Measurements from ENCODE around the gene S1PR5. TPM values are rescaled to one million over a fixed set of nuclear protein-coding genes. Genes with fewer than 3 reads are reported as not detected.
A peak's percentile ranks its signal among the peaks of the same experiment; 100 is the strongest.

The S1PR5 gene
- total and polyA plus RNA-seq, 9 of the 15 experiments (the other 6 are each of a cell fraction or from before 2014, with no cell fraction given), result 0.03 to 0.54 (median 0.35) TPM; not detected in 4

- TF ChIP-seq MED1 (CRISPR knock-in tag; IDR thresholded peaks at IDR 0.05; ENCODE audit: borderline replicate concordance) (no peak), RFX1 (IDR thresholded peaks at IDR 0.05) (no peak), ZNF79 (CRISPR knock-in tag; IDR thresholded peaks at IDR 0.05; ENCODE audit: low read depth) (no peak), ZNF274 (IDR thresholded peaks at IDR 0.05; ENCODE audit: borderline replicate concordance, low read depth, low read length) (no peak), FOXA3 (CRISPR knock-in tag; conservative IDR thresholded peaks at IDR 0.05 in 1 of 2, IDR thresholded peaks at IDR 0.05 in 1 of 2) (no peak), BRD9 (IDR thresholded peaks at IDR 0.05; ENCODE audit: low read depth, partially characterized antibody) (peak; percentile 60), CHD1 (IDR thresholded peaks at IDR 0.05; ENCODE audit: low read length) (peak; percentile 79), DEAF1 (CRISPR knock-in tag; IDR thresholded peaks at IDR 0.05) (no peak), ZC3H4 (CRISPR knock-in tag; IDR thresholded peaks at IDR 0.05; ENCODE audit: borderline replicate concordance) (0 out of 2 replicates have a peak, but pooled peaks have one; percentile 38), PRPF4 (IDR thresholded peaks at IDR 0.05; ENCODE audit: insufficient read depth, low read depth, low read length, poor library complexity, severe bottlenecking) (peak; percentile 2), TEAD1 (CRISPR knock-in tag; IDR thresholded peaks at IDR 0.05) (peak in 1 of 2 experiments; percentile 1; a peak in 1 of 4 replicates), CLOCK (CRISPR knock-in tag; IDR thresholded peaks at IDR 0.05; ENCODE audit: borderline replicate concordance) (no peak), ATF2 (CRISPR knock-in tag; IDR thresholded peaks at IDR 0.05) (no peak), ZNF408 (CRISPR knock-in tag; IDR thresholded peaks at IDR 0.05; ENCODE audit: low read depth) (no peak), MIER1 (IDR thresholded peaks at IDR 0.05; ENCODE audit: low read depth) (no peak), BRD4 (IDR thresholded peaks at IDR 0.05) (no peak), ZNF280B (CRISPR knock-in tag; IDR thresholded peaks at IDR 0.05) (no peak), ZNF644 (tag; IDR thresholded peaks at IDR 0.05; ENCODE audit: low read depth) (no peak), KLF16 (IDR thresholded peaks at IDR 0.05) (no peak)
Observed at GRCh38 chr19:10501971-10502523, 15.2 kb downstream of the S1PR5 start (continued).

Data from K562 (cell line).